Psoas muscle (tissue), 8 donors: ENCODE results near the gene MROH2A. TPM values are rescaled to one million over a fixed set of nuclear protein-coding genes. Genes with fewer than 3 reads are reported as not detected.

Source experiments
- ATAC-seq, 4 donors: fragments of 200-7000 bp; cut with Tn5 transposase; one replicate each; pipeline ENCODE4 v1.9.1; 2020; ENCODE audit warnings: moderate library complexity in 3 of 4, mild to moderate bottlenecking in 2 of 4
- DNase-seq, 2 donors: peaks; one replicate each; pipeline ENCODE4 v3.0.0-alpha.2; 2020
- H3K27ac ChIP-seq: fragments of 200-600 bp; one replicate; pipeline ENCODE4 v1.8.0; 2022
- H3K27me3 ChIP-seq, 3 donors: fragments of 200-600 bp in 1 of 3; one replicate each; pipeline versions ENCODE4 v1.6.1 to v1.8.0; 2013 to 2022; ENCODE audit warnings: low read length in 2 of 3, mild to moderate bottlenecking in 2 of 3, moderate library complexity in 1 of 3; ENCODE audit not compliant: insufficient read depth in 3 of 3
- H3K36me3 ChIP-seq, 2 donors: fragments of 200-600 bp in 1 of 2; one replicate each; pipeline versions ENCODE4 v1.6.1 to v1.8.0; 2013 to 2022; ENCODE audit warnings: low read depth in 1 of 2, mild to moderate bottlenecking in 1 of 2, moderate library complexity in 1 of 2; ENCODE audit not compliant: insufficient read depth in 1 of 2
- H3K4me1 ChIP-seq: fragments of 200-600 bp; one replicate; pipeline ENCODE4 v1.8.0; 2022
- H3K4me3 ChIP-seq: fragments of 200-600 bp; one replicate; pipeline ENCODE4 v1.8.0; 2022; ENCODE audit warnings: mild to moderate bottlenecking
- H3K9me3 ChIP-seq: fragments of 200-600 bp; one replicate; pipeline ENCODE4 v1.8.0; 2022
- WGBS, 3 donors: extraction: QIAGEN DNeasy Blood & Tissue Kit; methylation state at CpG; one replicate each; pipeline versions ENCODE4 v1.1.6 to v1.1.7; 2013; 5-methylcytosine and 5-hydroxymethylcytosine counted together
- intact Hi-C, 2 donors: fragments of 100-400 bp; cut with DNase I; formaldehyde crosslinking; loops; one replicate each; pipeline versions ENCODE4 v1.11.0 to v1.14.2; 2022
- polyA plus RNA-seq, 3 donors: library from polyadenylated mRNA; stranded (reverse); fragments of 200-250 nt; gene quantifications; one replicate each; pipeline ENCODE4 v1.2.3, GENCODE V29; 2013
- total RNA-seq, 4 donors: library from RNA; stranded (reverse); fragmentation: NEBNext Ultra II Directional in 2 of 4; extraction: Animal tissue kit (Norgen Biotek cat#: 25700) in 2 of 4; gene quantifications; one replicate each; pipeline versions ENCODE4 v1.2.1 to v1.2.4, GENCODE V29; 2021 to 2023
- TF ChIP-seq, protein P1 (sequence below): fragments of 200-600 bp; IDR thresholded peaks from one replicate; pipeline ENCODE4 v1.8.0; 2022; ENCODE audit warnings: antibody characterized with exemption
- donor health status: healthy with polysubstance abuse.
- donor health status: DM: no; HTN: no; CAD: no; lungs with moderate emphysema.
- donor health status: Bipolar disorder and iron deficiency.
- donor health status: healthy.
- donor health status: DM: yes; HTN: yes; CAD: no.
- donor health status: DM: no; HTN: no; CAD: no.
- donor health status: DM: no; HTN: no; CAD: no.
- donor health status: DM: yes; HTN: yes; CAD: no.

The MROH2A gene
- total and polyA plus RNA-seq, 7 donors, result not detected

DNA sequence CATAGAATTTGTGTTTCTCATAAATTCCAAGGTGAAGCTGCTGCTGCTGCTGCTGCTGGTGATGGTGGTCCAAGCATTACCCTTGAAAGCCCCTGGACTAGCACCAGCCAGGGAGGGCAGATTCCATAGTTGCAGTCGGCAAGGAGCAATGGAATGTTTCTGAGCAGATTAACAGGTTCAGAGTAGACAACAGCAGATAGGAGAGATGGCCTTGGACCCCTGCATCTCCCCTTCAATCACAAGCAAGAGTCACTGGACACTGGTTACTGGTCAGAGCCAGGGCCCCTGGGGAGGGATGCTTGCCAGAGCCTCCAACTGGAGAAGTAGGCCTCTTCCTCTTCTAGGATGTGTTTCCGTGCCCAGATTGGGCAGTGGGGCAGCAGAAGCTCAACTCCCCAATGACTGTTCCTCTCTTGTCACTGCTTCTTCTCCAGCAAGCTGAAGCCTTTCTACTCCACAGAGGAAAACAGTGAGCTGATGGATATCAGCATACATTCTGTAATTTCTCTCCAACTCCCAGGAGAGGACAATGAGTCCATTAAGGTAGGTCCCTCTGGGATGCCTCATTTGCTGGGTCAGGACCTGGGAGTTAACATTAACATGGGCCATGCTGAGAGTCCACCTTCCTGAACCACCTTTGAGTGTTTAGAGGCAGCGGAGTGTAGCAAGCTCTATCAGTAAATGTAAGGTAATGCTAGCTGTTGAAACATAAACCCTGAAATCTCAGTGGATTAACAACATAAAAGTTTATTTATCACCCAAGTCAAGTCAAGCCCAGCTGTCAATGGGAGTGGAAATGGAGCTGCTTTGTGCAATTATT, 35.3 kb downstream of the MROH2A start:
- ATAC-seq, result no peak
- 61 to 71% (median 70%) methylated on average over 3 of the region's 3 CpGs for WGBS, 3 donors

DNA sequence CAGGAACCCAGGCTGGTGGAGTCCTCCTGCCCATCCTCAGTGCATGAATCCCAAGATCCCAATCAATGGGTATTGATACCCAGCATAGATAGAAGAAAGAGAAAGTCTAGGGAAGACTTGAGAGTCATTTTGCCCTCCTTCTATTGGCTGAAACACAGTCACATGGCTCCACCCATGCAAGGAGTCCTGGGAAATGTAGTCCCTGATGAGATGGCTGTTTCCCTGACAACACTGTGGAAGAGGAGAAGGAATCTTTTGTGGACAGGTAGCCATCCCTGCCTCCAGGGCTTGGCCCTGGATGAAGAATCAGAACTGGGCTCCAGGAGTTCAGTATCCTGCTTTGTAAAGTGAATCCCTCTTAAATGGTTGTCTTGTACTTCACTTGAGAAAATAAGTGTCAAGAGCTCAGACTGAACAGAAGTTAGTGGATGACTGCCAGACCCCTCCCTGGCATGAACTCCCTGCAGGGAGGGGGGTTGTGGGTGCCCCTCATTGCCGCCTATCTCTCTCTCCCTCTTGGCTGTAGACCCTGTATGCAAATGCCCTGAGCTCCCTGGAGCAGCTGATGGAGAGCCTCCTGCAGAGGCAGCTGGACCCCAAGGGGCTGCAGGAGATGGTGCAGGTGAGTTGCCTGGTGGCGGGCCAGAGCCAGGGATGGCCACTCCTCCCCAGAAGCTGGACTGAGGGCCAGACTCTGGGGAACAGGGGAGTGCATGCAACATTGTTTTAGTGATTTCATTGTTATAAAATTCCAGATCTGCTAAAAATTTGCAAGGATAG, 36.1 kb downstream of the MROH2A start:
- TF ChIP-seq, protein P1, sequence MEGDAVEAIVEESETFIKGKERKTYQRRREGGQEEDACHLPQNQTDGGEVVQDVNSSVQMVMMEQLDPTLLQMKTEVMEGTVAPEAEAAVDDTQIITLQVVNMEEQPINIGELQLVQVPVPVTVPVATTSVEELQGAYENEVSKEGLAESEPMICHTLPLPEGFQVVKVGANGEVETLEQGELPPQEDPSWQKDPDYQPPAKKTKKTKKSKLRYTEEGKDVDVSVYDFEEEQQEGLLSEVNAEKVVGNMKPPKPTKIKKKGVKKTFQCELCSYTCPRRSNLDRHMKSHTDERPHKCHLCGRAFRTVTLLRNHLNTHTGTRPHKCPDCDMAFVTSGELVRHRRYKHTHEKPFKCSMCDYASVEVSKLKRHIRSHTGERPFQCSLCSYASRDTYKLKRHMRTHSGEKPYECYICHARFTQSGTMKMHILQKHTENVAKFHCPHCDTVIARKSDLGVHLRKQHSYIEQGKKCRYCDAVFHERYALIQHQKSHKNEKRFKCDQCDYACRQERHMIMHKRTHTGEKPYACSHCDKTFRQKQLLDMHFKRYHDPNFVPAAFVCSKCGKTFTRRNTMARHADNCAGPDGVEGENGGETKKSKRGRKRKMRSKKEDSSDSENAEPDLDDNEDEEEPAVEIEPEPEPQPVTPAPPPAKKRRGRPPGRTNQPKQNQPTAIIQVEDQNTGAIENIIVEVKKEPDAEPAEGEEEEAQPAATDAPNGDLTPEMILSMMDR, result no peak
- H3K27ac ChIP-seq, result no peak overlapping the region
- intact Hi-C loops, result no loop called here
- H3K36me3 ChIP-seq, result no peaks in the 10 kb centered on the region
- WGBS, 3 donors, result 41 to 68% (median 47%) methylated on average over 2 of the region's 2 CpGs
- no peaks in the 10 kb centered on the region for H3K4me1 ChIP-seq
- ATAC-seq, result no peak
- no peak for DNase-seq
- no peak overlapping the region for H3K4me3 ChIP-seq
- H3K27me3 ChIP-seq, result peaks cover 0 to 4% (median 0%) of the 10 kb centered on the region in 3 donors
- H3K9me3 ChIP-seq, result no peaks in the 10 kb centered on the region

More for the DNA sequence above, 35.3 kb downstream of the MROH2A start:
- no peaks in the 10 kb centered on the region for H3K9me3 ChIP-seq
- H3K4me3 ChIP-seq, result no peak overlapping the region
- TF ChIP-seq, protein P1, result no peak
- no peaks in the 10 kb centered on the region for H3K36me3 ChIP-seq
- peaks cover 0 to 7% (median 0%) of the 10 kb centered on the region in 3 donors for H3K27me3 ChIP-seq
- DNase-seq, result no peak
- H3K4me1 ChIP-seq, result no peaks in the 10 kb centered on the region
- H3K27ac ChIP-seq, result no peak overlapping the region
- intact Hi-C loops, result no loop called here

DNA sequence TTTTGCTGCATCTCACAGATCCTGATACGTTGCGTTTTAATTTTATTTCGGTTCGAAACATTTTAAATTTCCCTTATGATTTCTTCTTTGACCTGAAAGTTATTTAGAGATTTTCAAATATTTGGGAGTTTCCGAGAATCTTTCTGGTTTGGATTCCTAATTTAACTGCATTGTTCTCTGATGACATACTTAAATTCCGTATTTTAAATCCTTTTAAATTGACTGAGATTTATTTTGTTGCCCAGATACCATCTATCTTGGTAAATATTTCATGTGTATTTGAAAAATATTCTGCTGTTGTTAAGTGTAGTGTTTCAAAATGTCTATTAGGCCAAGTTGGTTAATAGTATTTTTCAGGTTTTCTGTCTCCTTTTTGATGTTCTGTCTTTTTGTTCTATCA, 37.7 kb downstream of the MROH2A start:
- no peaks in the 10 kb centered on the region for H3K9me3 ChIP-seq
- no peaks in the 10 kb centered on the region for H3K4me1 ChIP-seq
- intact Hi-C loops, result no loop called here
- H3K36me3 ChIP-seq, result no peaks in the 10 kb centered on the region
- WGBS, 3 donors, result 35 to 58% (median 55%) methylated on average over 6 of the region's 6 CpGs
- no peak overlapping the region for H3K27ac ChIP-seq
- TF ChIP-seq, protein P1, result no peak
- no peak overlapping the region for H3K4me3 ChIP-seq
- ATAC-seq, result no peak
- peaks cover 0 to 4% (median 0%) of the 10 kb centered on the region in 3 donors for H3K27me3 ChIP-seq
- DNase-seq, result no peak

DNA sequence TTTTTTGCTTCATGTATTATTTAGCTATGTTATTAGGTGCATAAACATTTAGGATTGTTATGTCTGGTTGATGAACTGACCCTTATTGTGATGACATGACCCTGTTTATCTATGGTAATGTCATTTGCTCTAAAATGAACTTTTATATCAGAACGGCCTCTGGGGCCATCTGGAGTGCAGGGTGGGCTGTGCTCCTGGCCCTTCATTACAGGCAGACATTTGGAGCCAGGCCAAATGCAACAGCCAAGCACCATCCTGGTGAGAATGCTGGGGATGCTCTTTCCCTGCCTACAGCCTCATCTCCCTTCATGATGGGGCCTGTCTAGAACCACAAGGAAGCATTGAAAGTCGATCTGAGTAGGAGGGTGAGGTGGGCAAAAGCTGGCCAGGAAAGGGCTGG, 38.2 kb downstream of the MROH2A start:
- Histone ChIP-seq H3K27ac (no peak overlapping the region), H3K9me3 (no peaks in the 10 kb centered on the region), H3K4me3 (no peak overlapping the region), H3K4me1 (no peaks in the 10 kb centered on the region), H3K36me3 (no peaks in the 10 kb centered on the region), H3K27me3 (peaks cover 0 to 4% (median 0%) of the 10 kb centered on the region in 3 donors)
- WGBS, 3 donors, result 32 to 50% (median 44%) methylated on average over 2 of the region's 2 CpGs
- ATAC-seq, result no peak
- intact Hi-C loops, result no loop called here
- no peak for DNase-seq
- TF ChIP-seq, protein P1, result no peak
